Peyer's patch (tissue), 4 donors: ENCODE measurements around the gene ALDH1L2.

ENCODE experiments used
- POLR2A ChIP-seq, 2 donors: fragments of 450-650 bp; IDR thresholded peaks; one replicate each; pipeline ENCODE4 v1.5.1; 2017; ENCODE audit warnings: antibody characterized with exemption in 2 of 2, mild to moderate bottlenecking in 2 of 2, moderate library complexity in 2 of 2
- TF ChIP-seq, protein P1 (sequence below), 6 experiments: fragments of 450-650 bp in 4 of 6; fragments of 200-600 bp in 2 of 6; sonication (generic) in 1 of 6; IDR thresholded peaks; one replicate each; pipeline ENCODE4 v1.5.1; 2017 to 2019; ENCODE audit warnings: antibody characterized with exemption in 6 of 6, mild to moderate bottlenecking in 3 of 6, moderate library complexity in 1 of 6

GRCh38 chr12:105048315-105048714, 35.9 kb downstream of the ALDH1L2 start:
- no peak for TF ChIP-seq POLR2A (IDR thresholded peaks at IDR 0.05)
- TF ChIP-seq, protein P1, sequence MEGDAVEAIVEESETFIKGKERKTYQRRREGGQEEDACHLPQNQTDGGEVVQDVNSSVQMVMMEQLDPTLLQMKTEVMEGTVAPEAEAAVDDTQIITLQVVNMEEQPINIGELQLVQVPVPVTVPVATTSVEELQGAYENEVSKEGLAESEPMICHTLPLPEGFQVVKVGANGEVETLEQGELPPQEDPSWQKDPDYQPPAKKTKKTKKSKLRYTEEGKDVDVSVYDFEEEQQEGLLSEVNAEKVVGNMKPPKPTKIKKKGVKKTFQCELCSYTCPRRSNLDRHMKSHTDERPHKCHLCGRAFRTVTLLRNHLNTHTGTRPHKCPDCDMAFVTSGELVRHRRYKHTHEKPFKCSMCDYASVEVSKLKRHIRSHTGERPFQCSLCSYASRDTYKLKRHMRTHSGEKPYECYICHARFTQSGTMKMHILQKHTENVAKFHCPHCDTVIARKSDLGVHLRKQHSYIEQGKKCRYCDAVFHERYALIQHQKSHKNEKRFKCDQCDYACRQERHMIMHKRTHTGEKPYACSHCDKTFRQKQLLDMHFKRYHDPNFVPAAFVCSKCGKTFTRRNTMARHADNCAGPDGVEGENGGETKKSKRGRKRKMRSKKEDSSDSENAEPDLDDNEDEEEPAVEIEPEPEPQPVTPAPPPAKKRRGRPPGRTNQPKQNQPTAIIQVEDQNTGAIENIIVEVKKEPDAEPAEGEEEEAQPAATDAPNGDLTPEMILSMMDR (IDR thresholded peaks at IDR 0.05), result no peak
